Stimulated activated CD8-positive, alpha-beta memory T cell treated with anti-CD3 and anti-CD28 coated beads, Interleukin-15, amount 100 ng/mL, for 24 hours (primary cell): ENCODE data around the gene TNNI3.
"Not testable (repeated sequence)": the region's sequence is repeated elsewhere in the genome, so short reads cannot be mapped to it uniquely, and the experiment has no call there.

Source experiments
- DNase-seq: peaks from one replicate; pipeline ENCODE4 v3.0.0-alpha.2; 2020; ENCODE audit warnings: low read depth

TNNI3 gene

DNA sequence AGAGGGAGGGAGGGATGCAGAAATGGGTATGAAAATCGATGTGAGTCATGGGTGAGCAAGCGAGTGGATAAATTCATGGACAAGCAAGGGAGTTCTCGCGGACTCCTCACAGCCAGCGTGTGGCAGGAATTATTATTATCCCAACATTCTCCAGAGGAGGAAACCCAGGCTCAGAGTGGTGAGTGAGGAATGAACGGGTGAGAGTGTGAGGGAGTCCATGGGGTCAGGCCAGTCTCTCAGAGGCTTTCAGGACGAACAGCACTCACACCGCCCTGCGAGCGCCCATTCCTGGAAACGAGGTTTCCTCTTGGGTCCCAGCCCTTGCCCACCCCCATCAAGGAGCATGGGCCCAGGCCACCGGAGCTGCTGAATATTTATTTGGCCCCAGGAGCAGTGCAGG lies 15.2 kb upstream of the TNNI3 start:
- DNase-seq: no peak

DNA sequence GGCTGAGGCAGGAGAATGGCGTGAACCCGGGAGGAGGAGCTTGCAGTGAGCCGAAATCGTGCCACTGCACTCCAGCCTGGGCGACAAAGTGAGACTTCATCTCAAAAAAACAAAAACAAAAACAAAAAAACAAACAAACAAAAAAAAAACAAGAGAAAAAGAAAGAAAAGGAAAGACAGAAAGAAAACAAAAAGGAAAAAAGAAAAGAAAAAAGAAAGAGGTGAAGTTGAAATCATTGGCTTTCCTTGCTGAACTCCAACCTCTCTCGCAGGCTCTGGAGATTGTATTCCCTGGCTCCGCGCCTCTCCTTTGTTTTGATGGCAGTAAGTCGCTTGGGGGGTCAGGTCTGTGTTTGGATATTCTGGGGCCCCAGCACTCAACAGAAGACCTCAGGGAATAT lies 14.8 kb upstream of the TNNI3 start:
- DNase-seq: not testable (repeated sequence)

DNA sequence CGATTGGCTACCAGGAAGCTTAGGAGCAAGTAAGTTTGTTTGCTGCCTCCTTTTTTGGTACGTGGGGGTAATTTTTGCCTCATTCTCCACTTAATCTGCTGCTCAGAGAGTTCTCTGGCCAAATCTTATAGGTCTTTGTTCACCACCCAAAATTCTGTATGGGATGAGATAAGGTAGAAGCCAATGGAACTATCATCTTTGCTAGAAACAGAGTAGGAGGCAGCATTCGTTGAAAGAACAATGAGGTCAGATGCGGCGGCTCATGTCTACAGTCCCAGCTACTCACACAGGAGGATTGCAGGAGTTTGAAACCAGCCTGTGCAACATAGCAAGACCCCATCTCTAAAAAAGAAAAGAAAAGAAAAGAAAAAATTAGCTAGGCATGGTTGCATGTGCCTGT lies 13.9 kb upstream of the TNNI3 start:
- DNase-seq: no peak

DNA sequence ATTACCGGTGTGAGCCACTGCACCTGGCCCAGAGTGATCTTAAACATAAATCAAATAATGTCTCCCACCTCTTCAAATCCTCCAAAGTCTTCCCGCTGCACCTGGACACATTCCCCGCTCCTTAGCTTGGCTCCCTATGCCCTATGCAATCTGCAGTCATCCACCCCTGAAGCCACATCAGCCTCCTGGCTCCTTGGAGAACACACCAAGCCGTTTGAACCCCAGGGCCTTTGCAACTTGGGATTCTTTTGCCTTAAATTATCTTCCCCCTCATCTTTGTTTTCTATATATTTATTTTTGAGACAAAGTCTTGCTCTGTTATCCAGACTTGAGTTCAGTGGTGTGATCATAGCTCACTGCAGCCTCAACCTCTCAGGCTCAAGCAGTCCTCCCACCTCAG lies 11.6 kb upstream of the TNNI3 start:
- DNase-seq: no peak

DNA sequence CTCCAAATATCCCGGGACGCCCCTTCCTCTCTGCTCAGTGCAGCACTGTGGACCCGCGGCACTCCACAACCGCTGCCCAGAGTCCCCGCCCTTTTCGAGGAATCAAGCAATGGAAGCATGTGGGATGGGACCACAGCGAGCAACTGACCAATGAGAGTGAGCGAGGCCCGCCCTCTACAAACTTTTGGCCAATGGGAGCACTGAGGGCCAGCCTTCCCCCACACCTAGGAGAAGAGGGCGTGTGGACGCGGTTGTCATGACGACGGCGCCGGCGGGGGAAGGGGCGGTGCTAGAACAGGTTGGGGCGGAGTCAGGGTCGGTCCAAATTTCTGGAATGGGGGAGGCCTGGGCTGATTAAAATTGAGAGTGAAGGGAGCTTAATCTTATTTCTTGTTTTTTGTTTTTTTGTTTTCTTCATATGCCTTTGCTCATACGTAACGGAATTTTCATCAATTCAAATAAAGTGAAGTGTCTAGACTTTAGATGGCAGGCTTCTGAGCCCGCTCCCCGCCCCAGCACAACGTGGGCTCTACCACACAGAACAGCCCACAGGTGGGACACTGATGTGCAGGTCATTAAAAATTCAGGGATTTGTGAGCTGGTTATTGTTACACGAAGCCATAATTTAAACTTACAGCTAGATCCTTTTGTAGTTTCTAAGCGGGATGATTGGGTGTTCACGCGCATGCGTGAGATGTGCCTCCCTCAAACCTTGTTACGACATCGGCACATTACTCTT lies 9.2 kb upstream of the TNNI3 start, which contains the start of gene DNAAF3:
Gene DNAAF3, minus strand, starts transcription at position 84 of the 739 bp plus-strand sequence. CDS start 200 bp downstream, outside the sequence.
- peak; percentile 42 for DNase-seq

DNA sequence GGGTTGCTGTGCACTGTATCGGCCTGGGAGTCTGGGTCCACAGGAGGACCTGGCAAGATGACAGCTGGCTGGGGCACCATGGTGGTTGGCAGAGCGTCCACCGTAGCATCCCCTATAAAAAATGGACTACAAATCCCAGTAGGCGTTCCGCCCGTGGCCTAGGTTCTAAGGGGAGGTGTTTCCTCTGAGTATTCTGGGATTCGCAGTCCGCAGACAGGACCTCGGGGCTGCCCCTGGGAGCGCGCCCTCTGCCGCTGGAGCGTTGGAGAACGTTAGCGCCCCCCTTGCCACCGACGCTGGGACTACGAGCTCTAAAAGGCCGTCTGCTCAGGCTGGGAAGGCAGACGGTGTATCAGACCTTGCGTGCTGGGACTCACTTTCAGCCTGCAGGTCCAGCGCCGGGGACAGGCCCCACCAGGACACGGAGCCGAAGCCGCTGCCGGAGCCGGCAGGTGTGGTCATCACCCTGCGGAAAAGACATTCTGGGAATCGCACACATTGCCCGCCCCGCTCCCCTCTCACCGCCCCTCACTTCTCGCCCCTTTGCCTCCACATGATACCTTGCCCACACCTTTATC lies 8.5 kb upstream of the TNNI3 start:
- DNase-seq: no peak

DNA sequence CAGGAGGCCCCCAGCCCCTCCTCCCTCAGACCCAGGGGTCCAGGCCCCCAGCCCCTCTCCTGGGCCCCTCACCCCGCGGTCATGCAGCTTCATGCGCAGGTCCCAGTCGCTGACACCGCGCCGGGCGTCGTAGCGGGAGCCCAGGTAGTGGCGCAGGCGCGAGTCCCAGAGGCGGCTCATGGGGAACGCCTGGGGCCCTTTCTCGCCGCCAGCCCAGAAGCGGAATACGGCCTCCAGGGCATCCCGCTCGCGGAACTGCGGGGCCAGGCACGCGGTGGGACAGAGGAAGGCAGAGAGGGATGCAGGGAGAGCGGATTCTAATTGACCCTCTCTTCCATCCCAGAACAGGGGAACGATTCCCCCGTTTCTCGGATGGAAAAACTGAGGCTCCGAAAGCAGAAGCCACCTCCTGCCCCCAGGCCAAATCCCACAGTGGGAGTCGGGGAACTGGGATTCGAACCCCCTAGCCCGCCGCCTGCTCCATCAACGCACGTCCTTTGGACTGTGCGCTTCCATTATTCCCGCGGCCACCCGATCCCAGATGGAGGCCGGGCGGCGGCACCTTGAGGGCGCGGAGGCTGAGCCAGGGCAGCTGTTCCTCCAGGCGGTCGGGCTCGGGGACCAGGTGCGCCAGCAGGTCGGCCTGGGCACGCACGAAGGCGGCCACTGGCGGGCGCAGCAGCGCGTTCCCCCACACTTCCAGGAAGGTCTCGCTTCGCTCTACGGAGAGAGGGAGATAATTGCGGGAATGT lies 4.2 kb upstream of the TNNI3 start:
- no peak for DNase-seq

DNA sequence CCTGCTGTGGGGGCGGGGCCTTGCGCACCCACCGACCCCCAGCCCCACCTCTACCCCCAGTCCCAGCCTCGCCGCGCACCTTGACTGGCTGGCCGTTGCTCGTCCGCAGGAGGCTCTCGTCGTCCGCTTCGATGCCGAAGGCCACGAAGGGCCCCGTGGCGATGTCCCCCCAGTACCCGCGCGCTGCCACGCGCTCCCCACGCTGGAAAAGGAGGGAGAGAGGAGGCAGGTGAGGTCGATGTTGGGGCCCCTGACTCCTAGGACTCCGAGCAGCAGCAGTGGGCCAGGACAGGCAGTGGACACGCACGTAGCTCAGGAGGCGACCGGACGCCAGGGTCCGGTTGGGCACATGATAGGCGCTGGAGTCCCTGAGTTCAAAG lies 3.4 kb upstream of the TNNI3 start:
- no peak for DNase-seq

DNA sequence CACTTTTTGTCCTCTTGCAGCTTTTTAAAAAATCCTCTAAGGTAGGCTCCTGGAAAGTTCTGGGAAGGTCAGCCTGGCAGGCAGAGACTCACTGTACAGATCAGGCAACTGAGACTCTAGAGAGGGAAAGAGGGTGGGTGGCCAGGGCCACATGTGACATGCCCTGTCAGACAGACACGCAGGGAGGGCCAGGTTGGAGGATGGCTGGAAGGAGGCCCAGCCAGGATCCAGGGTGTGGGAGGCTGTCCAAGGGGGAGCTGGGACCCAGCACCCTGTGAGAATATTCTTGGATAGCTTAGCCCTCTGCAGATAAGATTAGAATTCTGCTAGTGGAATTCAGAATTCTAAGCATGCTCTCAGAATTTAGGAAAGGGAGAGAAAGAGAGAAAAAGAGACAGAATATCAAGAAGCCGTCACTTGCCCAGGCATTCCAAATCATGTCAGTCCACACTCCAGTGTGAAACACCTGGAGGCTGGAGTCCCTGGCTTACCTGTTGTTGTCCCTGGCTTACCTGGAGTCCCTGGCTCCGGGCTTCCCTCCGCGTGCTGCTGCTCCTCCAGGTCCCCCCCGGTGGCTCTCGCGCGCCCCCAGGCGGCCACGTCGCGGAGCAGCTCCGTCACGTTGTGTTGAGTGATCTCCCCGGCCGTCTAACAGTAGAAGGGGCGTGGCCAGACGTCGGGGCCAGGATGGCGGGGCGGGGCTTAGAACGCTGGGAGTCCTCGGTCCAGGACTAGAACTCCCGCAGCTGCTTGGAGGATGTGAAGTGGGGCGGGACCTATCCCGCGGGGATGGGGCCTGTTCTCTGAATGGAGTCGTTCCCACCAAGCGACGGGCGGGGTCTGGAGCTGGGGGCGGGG lies 2.8 kb upstream of the TNNI3 start:
- DNase-seq: peak; percentile 70

DNA sequence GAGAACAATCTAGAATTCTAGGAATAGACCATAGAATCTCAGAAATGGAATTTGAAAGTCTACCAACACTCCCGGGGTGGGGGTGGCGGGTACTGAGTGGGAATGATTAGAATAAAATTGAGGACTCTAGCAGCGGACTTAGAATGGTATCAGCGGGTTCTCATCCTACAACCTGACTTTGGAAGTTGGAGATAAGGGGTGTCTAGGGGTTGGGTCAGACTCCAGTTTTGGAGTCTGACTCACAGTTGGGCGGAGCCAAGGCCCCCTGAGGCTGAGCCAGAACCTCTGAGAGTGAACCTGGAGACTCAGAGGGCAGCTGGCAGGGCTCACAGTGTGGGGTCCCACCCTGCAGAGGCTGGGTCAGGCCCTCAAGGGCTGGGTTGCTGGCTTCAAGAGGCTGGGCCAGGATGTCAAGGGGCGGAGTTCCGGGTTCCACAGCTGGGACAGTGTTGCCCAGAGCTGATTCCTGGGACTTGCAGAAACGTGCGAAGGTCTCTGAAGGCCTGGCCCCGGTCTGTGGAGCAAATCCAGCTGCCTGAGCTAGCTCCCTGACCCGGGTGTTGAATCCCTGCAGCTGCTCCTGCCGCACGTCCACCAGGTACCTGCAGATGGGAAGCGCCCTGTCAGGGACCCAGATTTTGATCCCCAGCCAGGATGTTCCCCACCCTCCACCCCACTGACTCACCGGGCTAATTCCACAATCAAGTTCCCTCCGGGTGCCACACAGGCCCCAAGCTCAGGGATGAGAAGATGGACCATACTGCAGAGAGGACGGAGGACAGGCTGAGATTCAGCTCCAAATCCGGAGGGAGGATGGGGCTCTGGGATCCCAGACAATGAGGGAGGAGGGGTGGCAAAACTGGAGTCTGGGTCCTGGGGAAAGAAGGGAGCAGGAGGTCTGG lies 1.6 kb upstream of the TNNI3 start:
- DNase-seq: no peak

DNA sequence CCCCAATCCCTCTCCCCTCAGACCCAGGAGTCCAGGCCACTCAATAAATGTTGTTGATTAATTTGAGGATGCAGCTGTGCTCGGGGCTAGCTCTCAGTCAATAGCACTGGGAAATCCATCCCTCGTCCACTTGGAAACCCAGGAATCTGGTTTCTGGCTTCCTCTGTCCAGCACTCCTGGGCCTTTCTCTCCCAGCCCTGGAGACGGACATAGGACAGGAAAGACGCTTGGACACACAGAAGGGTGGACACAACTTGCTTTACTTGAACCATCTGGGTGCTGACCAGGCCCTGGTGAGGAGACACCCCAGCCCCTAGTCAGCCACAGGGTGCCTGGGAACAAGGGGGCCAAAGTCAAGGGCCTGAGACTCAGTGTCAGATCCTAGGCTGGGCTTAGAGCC lies 891 bp upstream of the TNNI3 start:
- no peak for DNase-seq

DNA sequence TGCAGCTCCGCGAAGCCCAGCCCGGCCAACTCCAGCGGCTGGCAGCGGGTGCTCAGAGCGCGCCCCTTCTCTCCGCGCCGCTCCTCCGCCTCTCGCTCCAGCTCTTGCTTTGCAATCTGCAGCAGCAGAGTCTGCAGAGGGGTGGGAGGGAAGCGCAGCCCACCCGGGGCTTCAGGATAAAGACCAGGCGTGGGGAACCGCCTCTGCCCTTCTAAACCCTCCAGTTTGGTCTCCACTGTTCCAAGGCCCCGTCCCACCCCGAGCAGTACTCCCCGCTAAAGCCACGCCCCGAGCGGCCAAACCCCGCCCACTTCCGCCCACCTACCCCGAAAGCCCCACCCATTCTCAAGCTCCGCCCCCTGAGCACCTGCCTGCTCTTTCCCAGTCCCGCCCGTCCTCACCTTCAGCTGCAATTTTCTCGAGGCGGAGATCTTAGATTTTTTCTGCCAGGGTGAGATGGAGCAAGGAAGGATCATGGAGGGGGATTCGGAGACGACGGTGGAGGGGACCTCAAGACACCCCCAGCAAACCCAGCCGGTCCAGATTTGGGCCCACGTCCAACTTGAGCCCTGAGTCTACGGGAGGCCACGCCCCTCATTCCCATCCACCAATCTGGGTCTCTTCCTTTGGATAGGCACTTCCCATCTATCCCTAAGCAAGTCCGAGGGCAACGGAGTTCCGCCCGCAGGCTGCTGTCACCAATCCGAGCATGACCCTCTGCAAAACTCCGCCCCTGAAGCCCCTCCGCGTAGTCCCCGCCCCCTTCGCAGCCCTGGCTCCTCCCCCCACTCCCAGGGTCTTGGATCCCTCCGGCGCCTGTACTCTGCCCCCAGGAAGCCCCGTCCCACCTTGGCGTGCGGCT lies 1.1 kb downstream of the TNNI3 start:
- DNase-seq: no peak

DNA sequence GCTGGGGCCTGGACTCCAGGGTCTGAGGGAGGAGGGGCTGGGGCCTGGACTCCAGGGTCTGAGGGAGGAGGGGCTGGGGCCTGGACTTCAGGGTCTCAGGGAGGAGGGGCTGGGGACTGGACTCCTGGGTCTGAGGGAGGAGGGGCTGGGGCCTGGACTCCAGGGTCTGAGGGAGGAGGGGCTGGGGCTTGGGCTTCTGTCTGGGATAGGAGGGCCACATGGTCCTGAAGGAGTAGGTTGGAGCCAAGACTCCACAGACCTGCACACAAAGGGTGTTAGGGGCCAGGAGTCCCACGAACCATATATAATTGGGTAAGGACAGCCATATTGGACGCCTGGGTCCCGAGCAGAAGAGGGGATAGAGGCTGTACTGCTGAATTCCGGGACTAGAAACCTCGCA lies 1.7 kb downstream of the TNNI3 start:
- not testable (repeated sequence) for DNase-seq

DNA sequence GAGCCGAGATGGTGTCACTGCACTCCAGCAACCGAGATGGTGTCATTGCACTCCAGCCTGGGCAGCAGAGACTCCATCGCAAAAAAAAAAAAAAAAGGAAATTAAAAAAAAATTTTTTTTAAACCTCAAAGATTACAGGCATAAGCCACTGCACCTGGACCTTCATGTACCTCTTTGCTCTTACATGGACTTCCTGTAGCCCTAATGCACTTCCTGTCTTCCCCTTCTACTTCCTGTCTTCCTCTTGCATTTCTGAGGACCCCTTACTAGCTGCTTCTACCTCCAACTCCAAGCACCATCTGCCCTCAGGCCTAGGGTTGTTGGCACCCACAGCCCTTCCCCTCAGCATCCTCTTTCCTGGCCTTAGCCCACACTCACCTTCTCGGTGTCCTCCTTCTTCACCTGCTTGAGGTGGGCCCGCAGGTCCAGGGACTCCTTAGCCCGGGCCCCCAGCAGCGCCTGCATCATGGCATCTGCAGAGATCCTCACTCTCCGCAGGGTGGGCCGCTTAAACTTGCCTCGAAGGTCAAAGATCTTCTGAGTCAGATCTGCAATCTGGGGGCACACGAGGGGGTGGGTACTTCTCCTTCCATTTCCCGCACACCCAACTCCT lies 3.8 kb downstream of the TNNI3 start:
- DNase-seq: no peak

DNA sequence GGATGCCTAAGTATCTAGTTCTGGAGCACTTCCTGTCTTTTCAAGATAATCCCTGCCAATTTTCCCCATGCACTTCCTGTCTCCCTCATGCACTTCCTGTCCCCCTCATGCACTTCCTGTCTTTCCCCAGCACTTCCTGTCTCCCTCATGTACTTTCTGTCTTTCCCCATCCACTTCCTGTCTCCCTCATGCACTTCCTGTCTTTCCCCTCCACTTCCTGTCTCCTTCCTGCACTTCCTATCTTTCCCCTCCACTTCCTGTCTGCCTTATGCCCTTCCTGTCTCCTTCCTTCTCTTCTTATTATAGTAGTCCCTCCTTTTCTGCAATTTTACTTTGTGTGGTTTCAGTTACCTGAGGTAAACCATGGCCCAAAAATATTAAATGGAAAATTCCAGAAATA lies 5.5 kb downstream of the TNNI3 start:
- no peak for DNase-seq

DNA sequence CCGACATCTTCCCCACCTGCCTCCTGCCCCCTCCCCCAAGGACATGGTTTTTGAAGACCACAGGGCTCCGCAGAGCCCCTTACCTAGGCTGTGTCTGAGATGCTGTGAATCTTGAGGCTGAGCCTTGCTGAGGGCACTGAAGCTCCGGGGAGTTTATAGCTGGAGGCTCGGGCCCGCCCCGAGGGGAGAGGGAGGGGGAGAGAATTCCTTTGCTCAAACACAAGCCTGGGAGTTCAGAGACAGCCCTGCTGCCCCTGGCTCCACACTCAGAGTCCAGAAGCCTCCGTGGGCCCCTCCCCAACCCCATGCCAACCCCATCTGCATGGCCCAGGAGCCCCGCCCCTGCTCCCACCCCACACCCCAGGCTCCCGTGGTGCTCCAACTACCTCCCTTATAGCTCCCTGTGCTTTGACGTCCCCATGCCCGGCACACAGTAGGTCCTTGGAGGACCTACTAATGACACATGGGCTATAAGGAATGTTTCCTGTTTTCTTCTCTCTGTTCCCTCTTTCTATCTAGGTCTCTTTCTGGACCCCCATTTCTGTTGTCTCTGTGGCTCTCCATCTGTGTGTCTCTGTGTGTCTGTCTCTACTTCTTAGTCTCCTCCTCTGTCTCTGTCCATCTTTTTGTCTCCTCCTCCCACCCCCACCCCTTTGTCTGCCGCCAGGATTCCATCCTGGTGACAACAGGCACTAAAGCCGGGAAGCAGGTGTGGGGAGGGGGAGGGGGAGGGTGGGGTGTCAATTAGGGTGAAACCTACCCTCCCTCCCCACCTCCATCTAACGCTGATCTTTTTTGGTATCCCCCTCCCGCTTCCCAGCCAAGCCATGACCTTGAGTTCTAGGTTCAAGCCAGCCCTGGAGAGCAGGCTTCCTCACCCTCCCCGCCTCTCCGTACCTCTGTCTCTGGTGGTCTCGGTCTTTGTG lies 8.2 kb downstream of the TNNI3 start, which contains the start of gene TNNT1:
Gene TNNT1, minus strand, starts transcription at position 129 of the 926 bp plus-strand sequence. CDS start 2,049 bp downstream, outside the sequence.
- DNase-seq: no peak

DNA sequence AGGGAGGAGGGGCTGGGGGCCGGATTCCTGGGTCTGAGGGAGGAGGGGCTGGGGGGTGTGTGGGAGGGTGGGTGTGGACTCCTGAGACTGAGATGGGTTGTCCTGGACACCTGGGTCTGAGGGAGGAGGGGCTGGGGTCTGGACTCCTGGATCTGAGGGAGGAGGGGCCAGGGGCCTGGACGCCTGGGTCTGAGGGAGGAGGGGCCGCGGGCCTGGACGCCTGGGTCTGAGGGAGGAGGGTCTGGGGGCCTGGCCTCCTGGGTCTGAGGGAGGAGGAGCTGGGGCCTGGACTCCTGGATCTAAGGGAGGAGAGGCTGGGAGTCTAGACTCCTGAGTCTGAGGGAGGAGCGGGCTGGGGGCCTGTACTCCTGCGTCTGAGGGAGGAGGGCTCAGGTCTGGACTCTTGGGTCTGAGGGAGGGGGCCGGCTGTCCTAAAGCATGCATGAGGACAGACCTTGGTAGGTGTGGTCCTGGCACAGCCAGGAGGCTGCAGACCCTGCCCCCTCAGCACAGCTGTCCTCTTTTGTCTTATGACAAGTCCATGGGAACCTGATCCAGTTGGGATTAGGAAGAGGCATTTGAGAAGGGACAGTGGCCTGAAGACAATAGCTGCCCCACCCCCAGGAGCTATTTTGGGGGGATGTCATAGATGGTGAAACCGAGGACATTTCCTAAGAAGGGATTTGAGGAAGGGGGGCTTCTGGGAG lies 9.8 kb downstream of the TNNI3 start:
- DNase-seq: no peak

DNA sequence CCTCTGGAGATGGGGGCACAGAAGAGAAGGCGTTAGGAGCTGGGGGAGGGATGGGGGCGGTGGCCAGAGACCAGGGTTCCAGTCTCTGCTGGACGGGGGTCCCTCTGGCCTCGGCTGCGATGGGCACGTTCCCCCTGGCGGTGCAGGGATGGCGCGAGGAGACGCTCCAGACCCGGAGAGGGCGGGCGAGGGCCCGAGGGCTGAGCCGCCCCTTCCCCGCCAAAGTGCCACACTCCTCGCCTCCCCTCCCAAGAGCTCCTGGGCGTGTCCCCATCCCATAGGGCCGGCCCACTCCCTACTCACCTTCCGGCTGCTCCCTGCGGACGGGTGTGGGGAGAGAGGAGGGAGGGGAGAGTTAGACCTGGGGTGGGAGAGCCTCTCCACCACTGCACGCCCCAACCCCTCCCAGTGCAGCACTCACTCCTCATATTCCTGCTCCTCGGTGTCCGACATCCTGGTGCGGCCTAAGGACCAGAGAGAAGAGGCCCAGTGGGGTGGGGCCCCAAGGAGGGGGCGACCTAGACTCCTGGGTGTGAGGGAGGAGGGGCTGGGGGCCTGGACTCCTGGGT lies 10.7 kb downstream of the TNNI3 start:
- DNase-seq: no peak
